D341Med (cell line): Measurements from ENCODE around the gene LRTM2.

Experiments
- DNase-seq: peaks from one replicate; pipeline ENCODE4 v3.0.0; 2012; ENCODE audit warnings: low spot score

LRTM2 gene

GRCh38 chr12:1797991-1798640 lies 22.2 kb upstream of the LRTM2 start:
- no peak for DNase-seq

GRCh38 chr12:1798641-1799020 lies 21.7 kb upstream of the LRTM2 start:
- DNase-seq: no peak

- DNase-seq: no peak
These were observed 21.1 kb upstream of the LRTM2 start for GRCh38 chr12:1799051-1799881.

DNA sequence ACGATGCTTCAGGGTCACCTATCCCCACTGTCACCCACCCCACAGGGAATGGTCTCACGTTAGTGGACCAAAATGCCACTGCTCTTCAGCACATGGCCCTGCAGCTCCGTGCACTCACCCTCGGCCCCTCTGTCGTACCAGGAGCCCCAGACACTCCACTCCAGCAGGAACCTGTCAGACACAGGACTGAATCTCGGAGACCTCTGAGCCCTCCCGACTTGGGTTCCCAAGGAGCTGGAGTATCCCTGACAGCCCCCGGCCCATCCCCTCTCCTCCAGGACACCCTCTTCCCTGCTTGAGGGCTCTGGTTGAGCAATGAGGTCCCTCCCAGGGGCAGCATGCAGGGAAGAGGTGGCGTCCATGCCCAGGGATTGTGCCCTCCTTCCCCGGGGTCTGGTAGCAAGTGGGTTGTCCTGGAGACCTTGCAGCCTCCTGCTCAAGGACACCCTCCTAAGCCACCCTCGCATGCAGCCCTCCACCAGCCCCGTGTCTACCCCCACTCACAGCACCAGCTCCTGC lies 20.4 kb upstream of the LRTM2 start:
- no peak for DNase-seq

GRCh38 chr12:1800401-1801302 lies 19.7 kb upstream of the LRTM2 start:
- no peak for DNase-seq

DNA sequence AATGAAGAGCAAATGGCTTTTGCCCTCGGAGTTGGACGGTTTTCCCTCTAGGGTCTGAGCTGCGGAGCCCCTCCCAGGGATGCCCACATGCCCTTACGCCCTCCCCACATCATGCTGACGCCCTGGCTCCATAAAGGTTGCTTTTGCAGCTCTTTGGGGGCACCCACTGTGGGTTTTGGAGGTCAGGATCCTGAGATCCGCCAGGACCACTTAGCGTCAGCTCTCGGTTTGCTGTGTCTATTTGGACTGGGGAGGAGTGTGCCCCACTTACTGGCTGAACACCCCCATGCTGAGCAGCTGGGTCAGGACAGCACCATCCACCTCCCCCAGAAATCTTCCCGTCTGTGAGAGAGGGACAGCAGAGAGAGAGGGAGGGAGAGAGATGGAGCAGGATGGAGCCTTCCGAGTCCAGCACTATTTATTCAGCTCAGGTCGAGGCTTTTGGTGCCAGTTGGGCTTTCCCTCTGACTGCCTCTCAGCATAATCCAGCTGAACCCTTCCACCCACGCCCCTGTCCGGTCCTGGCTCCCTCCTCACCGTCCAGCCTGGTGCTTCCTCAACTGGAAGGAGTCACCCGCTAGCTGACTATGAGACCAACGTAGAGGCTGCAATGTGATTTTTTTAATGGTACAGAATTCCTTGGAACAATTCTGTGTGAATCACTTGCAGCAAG lies 18.9 kb upstream of the LRTM2 start:
- DNase-seq: no peak

GRCh38 chr12:1803736-1804135 lies 16.6 kb upstream of the LRTM2 start:
- no peak for DNase-seq

DNA sequence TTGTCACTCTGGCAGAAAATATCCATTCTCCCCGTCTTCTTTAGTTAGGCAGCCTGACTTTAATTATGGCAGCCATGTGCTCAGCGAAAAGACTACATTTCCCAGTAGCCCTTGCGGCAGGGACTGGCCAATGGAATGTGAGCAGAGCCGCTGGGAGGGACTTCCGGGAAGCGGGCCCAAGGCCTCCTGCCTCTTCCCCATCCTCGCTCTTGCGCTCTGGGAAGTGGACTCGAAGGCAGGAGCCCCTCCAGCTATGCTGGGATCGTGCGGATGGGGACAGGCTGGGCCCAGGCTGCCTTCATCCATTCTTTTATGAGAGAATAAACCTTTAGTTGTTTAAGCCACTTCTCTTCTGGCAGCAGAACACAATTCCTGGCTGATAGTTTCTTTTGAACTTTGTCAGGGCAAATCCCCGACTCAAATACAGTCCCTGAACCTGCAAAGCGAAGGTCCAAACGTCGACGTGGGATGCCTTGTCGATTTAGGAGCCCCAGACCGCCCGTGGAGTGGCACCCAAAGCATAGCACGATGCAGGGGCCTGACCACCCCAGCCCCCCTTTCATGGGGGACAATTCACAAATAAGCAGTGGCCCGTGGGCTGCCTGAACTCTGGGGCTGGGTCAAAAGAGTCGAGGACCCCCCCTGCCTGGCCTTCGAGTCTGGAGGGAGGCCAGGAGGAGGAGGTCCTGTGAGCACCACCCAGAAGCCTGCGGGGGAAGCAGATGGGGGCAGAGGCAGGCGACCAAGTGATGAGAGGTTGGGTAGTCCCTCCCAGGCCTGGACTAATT lies 15.6 kb upstream of the LRTM2 start:
- DNase-seq: peak; percentile 94

- DNase-seq: no peak
These were observed 14.8 kb upstream of the LRTM2 start for GRCh38 chr12:1805441-1806081.

- no peak for DNase-seq
These were observed 13.9 kb upstream of the LRTM2 start for GRCh38 chr12:1806301-1807086.

DNA sequence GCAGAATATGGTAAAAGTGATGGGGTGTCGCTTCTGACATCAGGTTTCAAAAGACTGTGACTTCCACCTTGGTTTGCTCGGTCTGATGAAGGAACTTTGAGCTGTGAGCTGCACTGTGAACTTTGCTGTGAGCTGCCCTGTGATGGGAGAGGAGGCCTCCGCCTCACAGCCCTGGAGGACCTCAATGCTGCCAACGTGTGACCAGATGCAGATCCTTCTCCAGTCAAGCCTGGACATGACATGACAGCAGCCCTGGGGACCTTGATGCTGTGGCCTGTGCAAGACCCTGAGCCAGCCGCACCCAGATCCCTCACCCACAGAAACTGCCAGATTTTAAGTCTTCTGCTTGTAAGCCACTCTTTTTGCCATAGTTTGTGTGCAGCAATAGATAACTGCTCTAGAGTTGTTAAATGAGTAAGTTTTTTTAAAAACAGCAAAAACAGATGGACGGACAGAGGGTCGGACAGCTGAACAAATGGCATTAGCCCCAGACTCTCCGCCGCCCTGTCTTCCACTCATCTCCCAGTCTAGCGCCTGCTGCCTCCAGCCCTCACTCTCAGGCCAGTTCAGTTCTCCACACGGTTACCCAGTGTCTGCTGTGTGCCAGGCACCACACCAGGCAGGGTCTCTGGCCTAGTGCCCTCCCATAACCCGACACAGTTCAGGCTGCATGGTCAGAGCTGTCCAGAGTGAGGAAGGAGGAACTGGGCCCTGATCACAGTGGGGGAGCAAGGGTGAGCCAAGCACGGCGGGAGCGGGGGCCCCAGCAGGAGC lies 13.1 kb upstream of the LRTM2 start:
- no peak for DNase-seq

DNA sequence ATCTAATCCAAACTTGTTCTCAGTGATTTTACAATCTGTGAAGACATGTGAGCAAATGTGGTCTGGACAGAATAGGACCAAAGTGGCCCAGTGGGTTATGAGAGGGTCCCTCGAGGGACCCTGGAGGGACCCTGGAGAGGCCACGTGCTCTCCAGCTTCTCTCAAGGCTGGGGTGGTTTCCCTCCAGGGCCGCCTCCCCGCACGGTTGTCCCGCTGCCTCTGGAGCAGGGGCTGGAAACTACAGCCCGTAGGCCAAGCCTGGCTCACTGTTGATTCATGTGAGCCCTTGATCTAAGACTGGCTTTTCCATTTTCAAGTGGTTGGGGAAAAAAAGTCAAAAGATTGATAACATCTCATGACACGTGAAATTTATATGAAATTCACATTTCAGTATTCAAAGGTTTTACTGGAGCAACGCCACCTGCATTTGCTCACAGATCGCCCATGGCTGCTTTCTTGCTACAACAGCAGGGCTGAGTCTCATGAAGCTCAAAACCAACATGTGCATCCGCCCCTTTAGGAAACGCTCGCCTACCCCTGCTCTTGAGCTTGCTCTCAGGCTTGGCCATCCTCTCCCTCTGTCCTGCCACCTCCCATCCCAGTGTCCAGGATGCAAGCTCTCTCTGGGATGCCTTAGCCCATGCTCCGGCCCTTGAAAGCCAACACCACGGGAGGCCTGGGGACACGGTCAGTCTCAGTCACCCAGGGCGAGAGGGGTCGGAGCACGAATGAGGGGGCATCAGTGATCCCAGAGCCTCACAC lies 12.1 kb upstream of the LRTM2 start:
- no peak for DNase-seq

DNA sequence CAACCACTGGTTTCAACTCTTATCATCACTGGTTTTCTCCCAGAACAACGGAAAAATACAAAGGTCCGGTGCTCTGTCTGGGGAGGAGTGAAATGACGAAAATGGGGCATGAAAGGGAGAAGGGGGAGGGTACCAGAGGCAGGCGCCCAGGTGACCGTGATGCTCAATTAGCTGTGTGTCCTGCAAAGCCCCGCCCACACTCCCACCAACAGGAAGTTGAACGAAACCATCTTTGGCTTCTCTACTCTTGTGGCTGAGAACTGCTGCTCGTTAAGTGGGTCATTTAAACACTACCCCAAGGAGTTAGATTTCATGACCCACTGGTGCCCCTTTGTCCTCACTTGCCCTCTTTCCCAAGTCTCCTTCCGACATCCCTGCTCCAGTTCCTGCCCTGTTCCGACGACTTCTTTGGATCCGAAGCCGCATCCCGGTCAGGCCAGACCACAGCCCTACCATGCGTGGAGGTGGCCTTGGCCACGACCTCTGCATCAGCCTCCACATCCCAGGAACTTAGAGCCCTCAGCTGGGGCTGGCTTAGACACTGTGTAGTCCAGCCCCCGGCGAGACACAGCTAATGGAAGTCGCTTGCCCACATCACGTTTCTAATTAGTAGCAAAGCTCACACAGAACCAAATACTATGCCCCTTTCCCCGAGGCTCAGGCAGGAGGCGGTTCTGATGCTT lies 11.4 kb upstream of the LRTM2 start:
- no peak for DNase-seq

GRCh38 chr12:1809591-1810190 lies 10.7 kb upstream of the LRTM2 start:
- no peak for DNase-seq

DNA sequence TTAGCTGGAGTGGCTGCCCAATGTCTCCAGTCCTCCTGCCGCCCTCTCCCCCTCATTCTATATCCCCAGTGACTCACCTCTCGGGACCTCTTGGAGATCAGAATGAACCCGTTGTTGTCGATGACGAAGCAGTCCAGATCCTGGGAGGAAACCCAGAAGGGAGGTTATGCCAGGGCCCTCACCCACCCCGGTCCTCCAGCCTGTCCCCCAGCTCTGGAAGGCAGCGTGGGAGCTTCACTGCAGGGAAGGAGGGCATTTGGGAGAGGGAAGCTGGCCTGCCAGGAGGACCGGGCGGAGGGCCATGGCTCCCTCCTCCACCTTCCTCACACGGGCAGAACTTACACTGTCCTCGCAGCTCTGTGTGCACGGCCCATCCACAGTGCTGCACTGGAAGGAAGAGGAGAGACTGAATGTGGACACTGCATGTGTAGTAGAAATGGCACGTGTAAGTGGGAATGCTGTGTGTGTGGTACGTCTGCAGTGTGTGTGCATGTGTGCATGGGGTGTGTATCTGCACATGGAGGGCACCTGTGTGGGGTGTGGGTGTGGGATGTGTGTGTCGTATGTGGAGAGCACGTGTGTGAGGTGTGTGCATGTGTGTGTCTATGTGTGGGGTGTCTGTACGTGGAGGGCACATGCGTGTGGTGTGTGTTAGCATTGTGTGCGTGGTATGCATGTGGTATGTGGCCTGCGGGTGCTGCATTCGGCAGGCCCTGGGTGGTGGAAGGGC lies 10.0 kb upstream of the LRTM2 start:
- DNase-seq: no peak

GRCh38 chr12:1810931-1811280 lies 9.5 kb upstream of the LRTM2 start:
- no peak for DNase-seq
